Measurements from ENCODE around the gene VWA2.

DNA sequence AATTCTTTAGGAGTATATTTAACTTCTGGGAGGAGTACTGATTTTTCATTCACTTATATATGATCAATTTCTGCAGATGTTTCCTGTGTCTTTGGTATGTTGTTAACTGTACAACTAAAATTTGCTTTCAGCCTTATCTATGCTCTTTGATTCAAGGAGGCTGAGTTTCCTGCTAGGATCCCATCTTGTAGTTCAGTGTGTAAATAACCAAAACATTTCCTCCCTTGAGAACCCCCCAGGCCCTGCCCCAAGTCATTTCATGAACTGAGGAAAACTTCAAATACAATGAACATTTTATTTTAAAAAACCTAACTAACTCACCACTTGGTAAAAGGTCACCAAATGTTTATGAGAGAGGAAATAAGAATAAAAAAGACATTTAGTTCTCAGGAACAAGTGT lies 55.5 kb downstream of the VWA2 start:
- TF ChIP-seq CEBPB (IDR thresholded peaks at IDR 0.05; ENCODE audit: low read depth, low read length) (no peak), MAZ (IDR thresholded peaks at IDR 0.05; ENCODE audit: borderline replicate concordance, low read depth, low read length) (no peak), MAFK (IDR thresholded peaks at IDR 0.05; ENCODE audit: low read depth, low read length) (no peak), RFX5 (IDR thresholded peaks at IDR 0.05; ENCODE audit: low read depth, low read length) (no peak), POLR2A (IDR thresholded peaks at IDR 0.05; ENCODE audit: low read depth, low read length) (no peak), RAD21 (IDR thresholded peaks at IDR 0.05; ENCODE audit: low read length) (no peak), FOS (IDR thresholded peaks at IDR 0.05; ENCODE audit: low read depth, low read length) (no peak)
- TF ChIP-seq, protein P1, sequence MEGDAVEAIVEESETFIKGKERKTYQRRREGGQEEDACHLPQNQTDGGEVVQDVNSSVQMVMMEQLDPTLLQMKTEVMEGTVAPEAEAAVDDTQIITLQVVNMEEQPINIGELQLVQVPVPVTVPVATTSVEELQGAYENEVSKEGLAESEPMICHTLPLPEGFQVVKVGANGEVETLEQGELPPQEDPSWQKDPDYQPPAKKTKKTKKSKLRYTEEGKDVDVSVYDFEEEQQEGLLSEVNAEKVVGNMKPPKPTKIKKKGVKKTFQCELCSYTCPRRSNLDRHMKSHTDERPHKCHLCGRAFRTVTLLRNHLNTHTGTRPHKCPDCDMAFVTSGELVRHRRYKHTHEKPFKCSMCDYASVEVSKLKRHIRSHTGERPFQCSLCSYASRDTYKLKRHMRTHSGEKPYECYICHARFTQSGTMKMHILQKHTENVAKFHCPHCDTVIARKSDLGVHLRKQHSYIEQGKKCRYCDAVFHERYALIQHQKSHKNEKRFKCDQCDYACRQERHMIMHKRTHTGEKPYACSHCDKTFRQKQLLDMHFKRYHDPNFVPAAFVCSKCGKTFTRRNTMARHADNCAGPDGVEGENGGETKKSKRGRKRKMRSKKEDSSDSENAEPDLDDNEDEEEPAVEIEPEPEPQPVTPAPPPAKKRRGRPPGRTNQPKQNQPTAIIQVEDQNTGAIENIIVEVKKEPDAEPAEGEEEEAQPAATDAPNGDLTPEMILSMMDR (conservative IDR thresholded peaks at IDR 0.05; ENCODE audit: low read depth, low read length): no peak
- TF ChIP-seq, protein P2, sequence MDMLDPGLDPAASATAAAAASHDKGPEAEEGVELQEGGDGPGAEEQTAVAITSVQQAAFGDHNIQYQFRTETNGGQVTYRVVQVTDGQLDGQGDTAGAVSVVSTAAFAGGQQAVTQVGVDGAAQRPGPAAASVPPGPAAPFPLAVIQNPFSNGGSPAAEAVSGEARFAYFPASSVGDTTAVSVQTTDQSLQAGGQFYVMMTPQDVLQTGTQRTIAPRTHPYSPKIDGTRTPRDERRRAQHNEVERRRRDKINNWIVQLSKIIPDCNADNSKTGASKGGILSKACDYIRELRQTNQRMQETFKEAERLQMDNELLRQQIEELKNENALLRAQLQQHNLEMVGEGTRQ (IDR thresholded peaks at IDR 0.05; ENCODE audit: low read depth, low read length): no peak
- TF ChIP-seq, protein P3, sequence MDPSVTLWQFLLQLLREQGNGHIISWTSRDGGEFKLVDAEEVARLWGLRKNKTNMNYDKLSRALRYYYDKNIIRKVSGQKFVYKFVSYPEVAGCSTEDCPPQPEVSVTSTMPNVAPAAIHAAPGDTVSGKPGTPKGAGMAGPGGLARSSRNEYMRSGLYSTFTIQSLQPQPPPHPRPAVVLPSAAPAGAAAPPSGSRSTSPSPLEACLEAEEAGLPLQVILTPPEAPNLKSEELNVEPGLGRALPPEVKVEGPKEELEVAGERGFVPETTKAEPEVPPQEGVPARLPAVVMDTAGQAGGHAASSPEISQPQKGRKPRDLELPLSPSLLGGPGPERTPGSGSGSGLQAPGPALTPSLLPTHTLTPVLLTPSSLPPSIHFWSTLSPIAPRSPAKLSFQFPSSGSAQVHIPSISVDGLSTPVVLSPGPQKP (IDR thresholded peaks at IDR 0.05; ENCODE audit: borderline replicate concordance, low read depth, low read length): no peak
